Measurements from ENCODE around the gene SETX.

Gene SETX

GRCh38 chr9:132312873-132313272 lies 41.9 kb downstream of the SETX start:
- no peak overlapping the region for H3K4me3 ChIP-seq (ENCODE audit: low read length)
- no peak overlapping the region for H3K9ac ChIP-seq (ENCODE audit: low read length)
- no peaks in the 10 kb centered on the region for H3K9me3 ChIP-seq (ENCODE audit: control insufficient read depth, low read depth, low read length)
- peaks cover 43% of the 10 kb centered on the region for H3K36me3 ChIP-seq (ENCODE audit: control insufficient read depth, low read depth, low read length)
- H3K4me1 ChIP-seq (ENCODE audit: control insufficient read depth, low read depth, low read length), result no peaks in the 10 kb centered on the region
- H3K27ac ChIP-seq (ENCODE audit: low read length), result no peak overlapping the region
- H3K27me3 ChIP-seq (ENCODE audit: control insufficient read depth, insufficient read depth, low read length), result no peaks in the 10 kb centered on the region

GRCh38 chr9:132312426-132312825 lies 42.4 kb downstream of the SETX start:
- H3K27ac ChIP-seq (ENCODE audit: low read length), result no peak overlapping the region
- no peak overlapping the region for H3K9ac ChIP-seq (ENCODE audit: low read length)
- no peaks in the 10 kb centered on the region for H3K27me3 ChIP-seq (ENCODE audit: control insufficient read depth, insufficient read depth, low read length)
- no peaks in the 10 kb centered on the region for H3K4me1 ChIP-seq (ENCODE audit: control insufficient read depth, low read depth, low read length)
- H3K9me3 ChIP-seq (ENCODE audit: control insufficient read depth, low read depth, low read length), result no peaks in the 10 kb centered on the region
- H3K4me3 ChIP-seq (ENCODE audit: low read length), result no peak overlapping the region
- peaks cover 41% of the 10 kb centered on the region for H3K36me3 ChIP-seq (ENCODE audit: control insufficient read depth, low read depth, low read length)

GRCh38 chr9:132311978-132312377 lies 42.8 kb downstream of the SETX start:
- Histone ChIP-seq H3K9me3 (ENCODE audit: control insufficient read depth, low read depth, low read length) (no peaks in the 10 kb centered on the region), H3K27me3 (ENCODE audit: control insufficient read depth, insufficient read depth, low read length) (no peaks in the 10 kb centered on the region), H3K4me3 (ENCODE audit: low read length) (no peak overlapping the region), H3K36me3 (ENCODE audit: control insufficient read depth, low read depth, low read length) (peaks cover 44% of the 10 kb centered on the region), H3K9ac (ENCODE audit: low read length) (no peak overlapping the region), H3K27ac (ENCODE audit: low read length) (no peak overlapping the region), H3K4me1 (ENCODE audit: control insufficient read depth, low read depth, low read length) (no peaks in the 10 kb centered on the region)

- peaks cover 39% of the 10 kb centered on the region for H3K36me3 ChIP-seq (ENCODE audit: control insufficient read depth, low read depth, low read length)
These were observed 45.7 kb downstream of the SETX start for GRCh38 chr9:132309056-132309455.

GRCh38 chr9:132301521-132301920 lies 53.3 kb downstream of the SETX start:
- Histone ChIP-seq H3K4me1 (ENCODE audit: control insufficient read depth, low read depth, low read length) (no peaks in the 10 kb centered on the region), H3K36me3 (ENCODE audit: control insufficient read depth, low read depth, low read length) (peaks cover 58% of the 10 kb centered on the region), H3K9ac (ENCODE audit: low read length) (no peak overlapping the region), H3K4me3 (ENCODE audit: low read length) (no peak overlapping the region), H3K27me3 (ENCODE audit: control insufficient read depth, insufficient read depth, low read length) (no peaks in the 10 kb centered on the region), H3K27ac (ENCODE audit: low read length) (no peak overlapping the region), H3K9me3 (ENCODE audit: control insufficient read depth, low read depth, low read length) (no peaks in the 10 kb centered on the region)

More at GRCh38 chr9:132309056-132309455, 45.7 kb downstream of the SETX start:
- Histone ChIP-seq H3K27ac (ENCODE audit: low read length) (no peak overlapping the region), H3K4me3 (ENCODE audit: low read length) (no peak overlapping the region), H3K27me3 (ENCODE audit: control insufficient read depth, insufficient read depth, low read length) (no peaks in the 10 kb centered on the region), H3K4me1 (ENCODE audit: control insufficient read depth, low read depth, low read length) (no peaks in the 10 kb centered on the region), H3K9me3 (ENCODE audit: control insufficient read depth, low read depth, low read length) (no peaks in the 10 kb centered on the region), H3K9ac (ENCODE audit: low read length) (no peak overlapping the region)

GRCh38 chr9:132299221-132299620 lies 55.6 kb downstream of the SETX start:
- peaks cover 72% of the 10 kb centered on the region for H3K36me3 ChIP-seq (ENCODE audit: control insufficient read depth, low read depth, low read length)
- H3K27me3 ChIP-seq (ENCODE audit: control insufficient read depth, insufficient read depth, low read length), result no peaks in the 10 kb centered on the region
- H3K9me3 ChIP-seq (ENCODE audit: control insufficient read depth, low read depth, low read length), result no peaks in the 10 kb centered on the region
- H3K27ac ChIP-seq (ENCODE audit: low read length), result no peak overlapping the region
- H3K4me1 ChIP-seq (ENCODE audit: control insufficient read depth, low read depth, low read length), result no peaks in the 10 kb centered on the region
- H3K4me3 ChIP-seq (ENCODE audit: low read length), result no peak overlapping the region
- no peak overlapping the region for H3K9ac ChIP-seq (ENCODE audit: low read length)

- no peak overlapping the region for H3K9ac ChIP-seq (ENCODE audit: low read length)
- no peak overlapping the region for H3K27ac ChIP-seq (ENCODE audit: low read length)
- H3K4me3 ChIP-seq (ENCODE audit: low read length), result no peak overlapping the region
- H3K4me1 ChIP-seq (ENCODE audit: control insufficient read depth, low read depth, low read length), result no peaks in the 10 kb centered on the region
- H3K36me3 ChIP-seq (ENCODE audit: control insufficient read depth, low read depth, low read length), result peaks cover 63% of the 10 kb centered on the region
- no peaks in the 10 kb centered on the region for H3K27me3 ChIP-seq (ENCODE audit: control insufficient read depth, insufficient read depth, low read length)
- H3K9me3 ChIP-seq (ENCODE audit: control insufficient read depth, low read depth, low read length), result no peaks in the 10 kb centered on the region
These were observed 59.6 kb downstream of the SETX start for GRCh38 chr9:132295181-132295580.

GRCh38 chr9:132293145-132293721 lies 61.6 kb downstream of the SETX start:
- Histone ChIP-seq H3K27me3 (ENCODE audit: control insufficient read depth, insufficient read depth, low read length) (no peaks in the 10 kb centered on the region), H3K36me3 (ENCODE audit: control insufficient read depth, low read depth, low read length) (peaks cover 48% of the 10 kb centered on the region), H3K9ac (ENCODE audit: low read length) (no peak overlapping the region), H3K4me1 (ENCODE audit: control insufficient read depth, low read depth, low read length) (no peaks in the 10 kb centered on the region), H3K9me3 (ENCODE audit: control insufficient read depth, low read depth, low read length) (no peaks in the 10 kb centered on the region), H3K4me3 (ENCODE audit: low read length) (no peak overlapping the region), H3K27ac (ENCODE audit: low read length) (no peak overlapping the region)

GRCh38 chr9:132288966-132289365 lies 65.8 kb downstream of the SETX start:
- Histone ChIP-seq H3K36me3 (ENCODE audit: control insufficient read depth, low read depth, low read length) (peaks cover 36% of the 10 kb centered on the region), H3K27me3 (ENCODE audit: control insufficient read depth, insufficient read depth, low read length) (no peaks in the 10 kb centered on the region), H3K9ac (ENCODE audit: low read length) (no peak overlapping the region), H3K27ac (ENCODE audit: low read length) (no peak overlapping the region), H3K4me3 (ENCODE audit: low read length) (no peak overlapping the region), H3K4me1 (ENCODE audit: control insufficient read depth, low read depth, low read length) (no peaks in the 10 kb centered on the region), H3K9me3 (ENCODE audit: control insufficient read depth, low read depth, low read length) (no peaks in the 10 kb centered on the region)

GRCh38 chr9:132288361-132288760 lies 66.4 kb downstream of the SETX start:
- no peak overlapping the region for H3K9ac ChIP-seq (ENCODE audit: low read length)
- no peaks in the 10 kb centered on the region for H3K27me3 ChIP-seq (ENCODE audit: control insufficient read depth, insufficient read depth, low read length)
- no peak overlapping the region for H3K4me3 ChIP-seq (ENCODE audit: low read length)
- no peak overlapping the region for H3K27ac ChIP-seq (ENCODE audit: low read length)
- no peaks in the 10 kb centered on the region for H3K9me3 ChIP-seq (ENCODE audit: control insufficient read depth, low read depth, low read length)
- H3K4me1 ChIP-seq (ENCODE audit: control insufficient read depth, low read depth, low read length), result no peaks in the 10 kb centered on the region
- peaks cover 41% of the 10 kb centered on the region for H3K36me3 ChIP-seq (ENCODE audit: control insufficient read depth, low read depth, low read length)

- Histone ChIP-seq H3K4me3 (ENCODE audit: low read length) (no peak overlapping the region), H3K27me3 (ENCODE audit: control insufficient read depth, insufficient read depth, low read length) (no peaks in the 10 kb centered on the region), H3K4me1 (ENCODE audit: control insufficient read depth, low read depth, low read length) (no peaks in the 10 kb centered on the region), H3K9me3 (ENCODE audit: control insufficient read depth, low read depth, low read length) (no peaks in the 10 kb centered on the region), H3K27ac (ENCODE audit: low read length) (no peak overlapping the region), H3K36me3 (ENCODE audit: control insufficient read depth, low read depth, low read length) (peaks cover 52% of the 10 kb centered on the region), H3K9ac (ENCODE audit: low read length) (no peak overlapping the region)
These were observed 67.5 kb downstream of the SETX start for GRCh38 chr9:132287256-132287760.

GRCh38 chr9:132283863-132284262 lies 70.9 kb downstream of the SETX start:
- Histone ChIP-seq H3K4me1 (ENCODE audit: control insufficient read depth, low read depth, low read length) (no peaks in the 10 kb centered on the region), H3K27ac (ENCODE audit: low read length) (no peak overlapping the region), H3K36me3 (ENCODE audit: control insufficient read depth, low read depth, low read length) (peaks cover 77% of the 10 kb centered on the region), H3K9ac (ENCODE audit: low read length) (no peak overlapping the region), H3K4me3 (ENCODE audit: low read length) (no peak overlapping the region), H3K9me3 (ENCODE audit: control insufficient read depth, low read depth, low read length) (no peaks in the 10 kb centered on the region), H3K27me3 (ENCODE audit: control insufficient read depth, insufficient read depth, low read length) (no peaks in the 10 kb centered on the region)
